GM21786 (cell line): ENCODE data around the gene SPATA31A6.
"Not testable (repeated sequence)": the region's sequence is repeated elsewhere in the genome, so short reads cannot be mapped to it uniquely, and the experiment has no call there.

Experiments
- ATAC-seq: cut with Tn5 transposase; IDR thresholded peaks from one replicate; pipeline ENCODE4 v1.9.1; 2021; ENCODE audit not compliant: unreplicated experiment

Gene SPATA31A6

DNA sequence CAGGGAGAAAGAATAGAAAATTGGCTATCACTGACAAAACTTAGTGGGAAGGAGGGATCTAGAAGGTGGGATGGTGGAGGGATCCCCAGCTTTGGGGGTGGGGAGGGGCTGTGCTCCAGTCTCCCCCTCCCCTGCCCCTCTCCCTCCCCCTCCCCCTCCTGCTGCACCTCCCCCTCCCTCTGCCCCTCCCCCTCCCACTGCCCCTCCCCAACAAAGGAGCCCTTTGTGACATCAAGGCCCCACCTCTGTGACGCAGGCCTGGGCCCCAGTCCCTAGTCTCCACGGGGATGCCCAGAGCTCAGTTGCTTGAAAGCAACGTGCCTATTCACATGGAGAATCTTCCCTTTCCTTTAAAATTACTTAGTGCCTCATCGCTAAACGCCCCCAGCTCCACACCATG lies at the start of gene SPATA31A6:
Gene SPATA31A6, plus strand, starts transcription at position 301 of the 400 bp plus-strand sequence. Its CDS starts 29 bp downstream, at position 330.
- ATAC-seq: not testable (repeated sequence)

GRCh38 chr9:42160299-42160698 lies 23.2 kb upstream of the SPATA31A6 start:
- not testable (repeated sequence) for ATAC-seq

- not testable (repeated sequence) for ATAC-seq
Observed at GRCh38 chr9:42219861-42220260, 36.4 kb downstream of the SPATA31A6 start.

DNA sequence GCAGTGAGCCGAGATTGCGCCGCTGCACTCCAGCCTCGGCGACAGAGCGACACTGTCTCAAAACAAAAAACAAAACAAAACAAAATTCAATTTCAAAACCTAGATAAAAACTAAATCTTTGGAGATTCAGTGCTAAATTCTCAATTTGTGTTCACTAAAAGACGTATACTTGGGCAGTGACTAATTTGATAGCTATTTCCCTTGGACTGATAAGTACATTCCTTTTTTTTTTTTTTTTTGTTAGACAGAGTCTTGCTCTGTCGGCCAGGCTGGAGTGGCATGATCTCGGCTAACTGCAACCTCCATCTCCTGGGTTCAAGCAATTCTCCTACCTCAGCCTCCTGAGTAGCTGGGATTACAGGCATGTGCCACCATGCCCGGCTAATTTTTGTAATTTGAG lies 39.8 kb downstream of the SPATA31A6 start:
- not testable (repeated sequence) for ATAC-seq

- ATAC-seq: not testable (repeated sequence)
Observed at GRCh38 chr9:42233031-42233430, 49.6 kb downstream of the SPATA31A6 start.

DNA sequence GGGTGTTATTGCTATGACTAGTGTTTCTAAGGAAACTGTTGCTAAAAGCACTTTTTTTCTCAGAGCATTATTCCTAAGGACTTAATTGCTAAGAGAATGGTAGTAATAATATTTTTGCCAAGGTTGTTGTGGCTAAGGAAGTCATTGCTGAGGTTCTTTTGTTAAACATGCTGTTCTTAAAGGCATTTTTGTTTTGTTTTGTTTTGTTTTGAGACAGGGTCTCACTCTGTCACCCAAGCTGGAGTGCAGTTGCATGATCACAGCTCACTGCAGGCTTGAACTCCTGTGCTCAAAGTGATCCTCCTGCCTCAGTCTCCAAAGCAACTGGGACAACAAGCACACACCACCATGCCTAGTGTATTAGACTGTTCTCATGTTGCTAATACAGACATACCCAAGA lies 51.2 kb downstream of the SPATA31A6 start:
- ATAC-seq: not testable (repeated sequence)

- ATAC-seq: not testable (repeated sequence)
Observed at GRCh38 chr9:42235352-42235991, 52.0 kb downstream of the SPATA31A6 start.

DNA sequence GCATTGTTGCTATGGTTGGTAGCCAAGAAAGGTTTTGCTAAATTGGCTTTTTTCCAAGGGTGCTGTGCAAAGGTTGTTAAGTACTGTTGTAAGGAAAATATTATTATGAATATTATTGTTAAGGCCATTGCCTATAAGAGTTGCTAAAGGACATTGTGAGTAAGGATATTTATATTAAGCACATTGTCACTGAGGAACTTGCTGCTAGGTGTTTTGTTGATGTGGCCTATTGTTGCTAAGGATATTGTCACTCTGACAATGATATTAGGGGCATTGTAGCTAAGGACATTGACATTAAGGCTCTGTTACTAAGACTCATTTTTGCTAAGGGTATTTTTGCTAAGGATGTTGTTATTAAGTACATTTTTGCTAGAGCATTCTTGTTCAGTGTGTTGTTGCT lies 52.6 kb downstream of the SPATA31A6 start:
- ATAC-seq: not testable (repeated sequence)

DNA sequence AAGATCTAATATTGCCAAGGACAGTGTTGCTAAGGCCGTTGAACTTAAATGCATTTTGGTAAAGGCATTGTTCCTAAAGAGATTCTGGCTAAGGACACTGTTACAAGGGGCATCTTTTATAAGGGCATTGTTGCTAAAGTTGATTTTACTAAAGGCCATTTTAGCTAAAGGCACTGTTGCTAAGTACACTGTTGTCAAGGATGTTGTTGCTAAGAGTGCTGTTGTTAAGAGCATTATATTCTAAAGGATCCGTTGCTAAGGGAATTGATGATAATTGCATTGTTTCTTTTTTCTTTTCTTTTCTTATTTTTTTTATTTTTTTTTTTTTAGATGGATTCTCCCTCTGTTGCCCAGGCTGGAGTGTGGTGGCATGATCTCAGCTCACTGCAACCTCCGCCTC lies 53.9 kb downstream of the SPATA31A6 start:
- ATAC-seq: not testable (repeated sequence)

DNA sequence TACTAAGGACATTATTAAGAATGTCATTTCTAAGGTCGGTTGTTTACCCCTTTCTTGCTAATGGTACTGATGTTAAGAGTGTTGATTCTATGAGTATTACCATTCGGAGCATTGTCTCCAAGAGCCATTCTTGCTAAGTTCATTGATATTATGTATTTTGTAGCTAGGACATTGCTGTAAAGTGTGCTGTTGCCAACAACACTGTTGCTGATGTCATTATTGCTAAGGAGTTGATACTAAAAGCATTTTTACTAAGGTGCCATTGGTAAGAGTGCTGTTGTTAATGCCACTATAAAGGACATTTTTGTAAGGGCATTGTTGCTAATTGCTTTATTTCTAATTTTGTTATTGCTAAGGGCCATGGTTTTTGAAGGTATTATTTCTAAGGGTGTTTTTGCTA lies 55.4 kb downstream of the SPATA31A6 start:
- not testable (repeated sequence) for ATAC-seq
